H9 (cell line): Measurements from ENCODE around the gene RBM25. TPM values are rescaled to one million over a fixed set of nuclear protein-coding genes. Genes with fewer than 3 reads are reported as not detected.

Source experiments
- DNase-seq: peaks from one replicate; pipeline ENCODE4 v3.0.0-alpha.2; 2017
- H2AFZ ChIP-seq: one replicate; pipeline ENCODE4 v1.6.1; 2013; ENCODE audit warnings: mild to moderate bottlenecking, low read length, control low read depth, moderate library complexity
- H2AK5ac ChIP-seq: 2 replicates; pipeline ENCODE4 v1.6.1; 2013; ENCODE audit warnings: low read length, control low read depth, mixed read lengths; ENCODE audit not compliant: insufficient read length
- H2BK120ac ChIP-seq: one replicate; pipeline ENCODE4 v1.6.1; 2013; ENCODE audit warnings: low read depth, mild to moderate bottlenecking, low read length, control low read depth, inconsistent platforms; ENCODE audit not compliant: poor library complexity, severe bottlenecking
- H2BK12ac ChIP-seq: 2 replicates; pipeline ENCODE4 v1.6.1; 2013; ENCODE audit warnings: low read length, control low read depth, mixed read lengths, low read depth; ENCODE audit not compliant: insufficient read length
- H2BK15ac ChIP-seq: 2 replicates; pipeline ENCODE4 v1.6.1; 2013; ENCODE audit warnings: low read depth, low read length, control low read depth
- H2BK20ac ChIP-seq: one replicate; pipeline ENCODE4 v1.6.1; 2013; ENCODE audit warnings: low read depth, mild to moderate bottlenecking, low read length, control low read depth, inconsistent platforms; ENCODE audit not compliant: poor library complexity, severe bottlenecking
- H2BK5ac ChIP-seq: 2 replicates; pipeline ENCODE4 v1.6.1; 2013; ENCODE audit warnings: low read length, control low read depth, mixed read lengths; ENCODE audit not compliant: insufficient read length
- H3K14ac ChIP-seq: 2 replicates; pipeline ENCODE4 v1.6.1; 2013; ENCODE audit warnings: low read length, control low read depth; ENCODE audit not compliant: insufficient read depth
- H3K18ac ChIP-seq: 2 replicates; pipeline ENCODE4 v1.6.1; 2013; ENCODE audit warnings: low read depth, mild to moderate bottlenecking, mixed read lengths, low read length, control low read depth; ENCODE audit not compliant: insufficient read length
- H3K23ac ChIP-seq: 2 replicates; pipeline ENCODE4 v1.6.1; 2013; ENCODE audit warnings: low read length, control low read depth, mixed read lengths, low read depth; ENCODE audit not compliant: insufficient read length
- H3K23me2 ChIP-seq: 2 replicates; pipeline ENCODE4 v1.6.1; 2013; ENCODE audit warnings: low read depth, mild to moderate bottlenecking, mixed read lengths, low read length, control low read depth; ENCODE audit not compliant: insufficient read length, poor library complexity, severe bottlenecking
- H3K27ac ChIP-seq: 2 replicates; pipeline ENCODE4 v1.5.1; 2013; ENCODE audit warnings: low read length, control low read depth, mixed read lengths, low read depth; ENCODE audit not compliant: insufficient read length
- H3K27me3 ChIP-seq: 2 replicates; pipeline ENCODE4 v1.6.1; 2013; ENCODE audit warnings: low read length, control low read depth, inconsistent platforms; ENCODE audit not compliant: insufficient read depth
- H3K4ac ChIP-seq: 2 replicates; pipeline ENCODE4 v1.6.1; 2013; ENCODE audit warnings: low read depth, mild to moderate bottlenecking, control low read depth, inconsistent platforms, low read length, moderate library complexity
- H3K4me1 ChIP-seq: 2 replicates; pipeline ENCODE4 v1.6.1; 2013; ENCODE audit warnings: low read length, control low read depth, inconsistent platforms; ENCODE audit not compliant: insufficient read depth
- H3K4me2 ChIP-seq: 2 replicates; pipeline ENCODE4 v1.6.1; 2013; ENCODE audit warnings: low read length, control low read depth, mixed read lengths; ENCODE audit not compliant: insufficient read length, insufficient read depth
- H3K56ac ChIP-seq: 2 replicates; pipeline ENCODE4 v1.6.1; 2013; ENCODE audit warnings: low read depth, mild to moderate bottlenecking, mixed read lengths, low read length, control low read depth; ENCODE audit not compliant: insufficient read length
- H3K79me1 ChIP-seq: 2 replicates; pipeline ENCODE4 v1.6.1; 2013; ENCODE audit warnings: low read depth, mild to moderate bottlenecking, moderate library complexity, low read length, control low read depth, inconsistent platforms; ENCODE audit not compliant: insufficient read depth, poor library complexity, severe bottlenecking
- H3K79me2 ChIP-seq: 2 replicates; pipeline ENCODE4 v1.6.1; 2013; ENCODE audit warnings: low read length, control low read depth, inconsistent platforms; ENCODE audit not compliant: insufficient read depth
- H3K9ac ChIP-seq: 2 replicates; pipeline ENCODE4 v1.6.1; 2013; ENCODE audit warnings: low read length, control low read depth, mixed read lengths; ENCODE audit not compliant: insufficient read length; ENCODE audit errors: extremely low read depth
- H3K9me3 ChIP-seq: one replicate; pipeline ENCODE4 v1.6.1; 2013; ENCODE audit warnings: low read depth, low read length, inconsistent platforms; ENCODE audit not compliant: control insufficient read depth
- H3T11ph ChIP-seq: one replicate; pipeline ENCODE4 v1.6.1; 2013; ENCODE audit warnings: mild to moderate bottlenecking, low read length, control low read depth, inconsistent platforms
- H4K20me1 ChIP-seq: one replicate; pipeline ENCODE4 v1.6.1; 2013; ENCODE audit not compliant: control insufficient read depth, insufficient read length, insufficient read depth
- H4K5ac ChIP-seq: 2 replicates; pipeline ENCODE4 v1.6.1; 2013; ENCODE audit warnings: low read depth, mild to moderate bottlenecking, mixed read lengths, low read length, control low read depth; ENCODE audit not compliant: insufficient read length
- H4K8ac ChIP-seq: replicated peaks from 2 replicates; pipeline ENCODE4 v1.6.1; 2013; ENCODE audit warnings: low read length, control low read depth, mixed read lengths, low read depth; ENCODE audit not compliant: insufficient read length
- H4K91ac ChIP-seq: 2 replicates; pipeline ENCODE4 v1.6.1; 2013; ENCODE audit warnings: low read depth, mild to moderate bottlenecking, moderate library complexity, mixed read lengths, low read length, control low read depth; ENCODE audit not compliant: insufficient read length
- H3K27ac Mint-ChIP-seq, 3 experiments: 2 replicates in 2 of 3; 3 replicates in 1 of 3; pipeline ENCODE4 v1.8.0; 2020 to 2021; ENCODE audit warnings: mixed read lengths in 3 of 3, mild to moderate bottlenecking in 1 of 3, moderate library complexity in 1 of 3
- H3K27me3 Mint-ChIP-seq: 2 replicates; pipeline ENCODE4 v1.8.0; 2021; ENCODE audit warnings: low read depth, mild to moderate bottlenecking, moderate library complexity, mixed read lengths
- H3K36me3 Mint-ChIP-seq, 3 experiments: 2 replicates in 2 of 3; 3 replicates in 1 of 3; pipeline ENCODE4 v1.8.0; 2020 to 2021; ENCODE audit warnings: low read depth in 3 of 3, mixed read lengths in 3 of 3; ENCODE audit not compliant: insufficient read depth in 1 of 3
- H3K4me1 Mint-ChIP-seq, 2 experiments: 2 replicates each; pipeline ENCODE4 v1.8.0; 2020; ENCODE audit warnings: mixed read lengths in 2 of 2
- H3K4me3 Mint-ChIP-seq, 2 experiments: 2 replicates in 1 of 2; 3 replicates in 1 of 2; pipeline ENCODE4 v1.8.0; 2020 to 2021; ENCODE audit warnings: mild to moderate bottlenecking in 2 of 2, mixed read lengths in 2 of 2, moderate library complexity in 1 of 2
- H3K9me3 Mint-ChIP-seq, 2 experiments: 2 replicates in 1 of 2; 3 replicates in 1 of 2; pipeline ENCODE4 v1.8.0; 2020; ENCODE audit warnings: mild to moderate bottlenecking in 2 of 2, mixed read lengths in 2 of 2, moderate library complexity in 1 of 2
- WGBS: extraction: QIAGEN DNeasy Blood & Tissue Kit; methylation state at CpG from one replicate; pipeline ENCODE4 v1.1.7; 2013; ENCODE audit warnings: missing lambda C conversion rate, low lambda C conversion rate, mixed read lengths; ENCODE audit not compliant: insufficient read length; ENCODE audit errors: extremely low coverage; 5-methylcytosine and 5-hydroxymethylcytosine counted together
- total RNA-seq: library from RNA; stranded (reverse); gene quantifications from 2 replicates; pipeline ENCODE4 v1.2.1, GENCODE V29; 2021
- TF ChIP-seq, protein P1 (sequence below): fragments of 200-600 bp; sonication (generic); conservative IDR thresholded peaks from 3 replicates; pipeline ENCODE4 v1.8.0; 2021; ENCODE audit warnings: antibody characterized with exemption, mild to moderate bottlenecking

The RBM25 gene
- total RNA-seq, 1 experiment from 2014 or later = 138 TPM

- WGBS = no CpG with 5 or more reads among the region's 16 CpGs
- H3K79me2 ChIP-seq = peaks cover 1% of the 10 kb centered on the region; the same call in 1 of the 2 replicates
- peak overlapping the region; percentile 54 for H3K9ac ChIP-seq
- no peak overlapping the region for H2BK120ac ChIP-seq
- no peak overlapping the region for H4K8ac ChIP-seq
- H2AK5ac ChIP-seq = no peak overlapping the region
- H3K27ac Mint-ChIP-seq = peak overlapping the region in 1 of 3 experiments; percentile 100; a peak in 2 of 7 replicates
- H2BK20ac ChIP-seq = no peak overlapping the region
- no peak overlapping the region for H2BK5ac ChIP-seq
- H4K91ac ChIP-seq = no peak overlapping the region
- H3K18ac ChIP-seq = no peak overlapping the region
- H3T11ph ChIP-seq = no peak overlapping the region
- peaks cover 3% of the 10 kb centered on the region for H3K79me1 ChIP-seq
- peaks cover 13% of the 10 kb centered on the region for H3K23me2 ChIP-seq
- H3K4me1 ChIP-seq = no peaks in the 10 kb centered on the region; the same call in 1 of the 2 replicates
- no peaks in the 10 kb centered on the region for H3K9me3 ChIP-seq
- H3K23ac ChIP-seq = no peak overlapping the region
- no peak for DNase-seq
- no peak overlapping the region for H3K14ac ChIP-seq
- H2BK12ac ChIP-seq = no peak overlapping the region
- H3K4me2 ChIP-seq = peak overlapping the region; percentile 98
- H3K9me3 Mint-ChIP-seq = peaks cover 16 to 18% of the 10 kb centered on the region in 2 experiments
- H2AFZ ChIP-seq = peak overlapping the region; percentile 91
- no peak overlapping the region for H2BK15ac ChIP-seq
- peak overlapping the region; percentile 24 for H4K5ac ChIP-seq
- TF ChIP-seq, protein P1, sequence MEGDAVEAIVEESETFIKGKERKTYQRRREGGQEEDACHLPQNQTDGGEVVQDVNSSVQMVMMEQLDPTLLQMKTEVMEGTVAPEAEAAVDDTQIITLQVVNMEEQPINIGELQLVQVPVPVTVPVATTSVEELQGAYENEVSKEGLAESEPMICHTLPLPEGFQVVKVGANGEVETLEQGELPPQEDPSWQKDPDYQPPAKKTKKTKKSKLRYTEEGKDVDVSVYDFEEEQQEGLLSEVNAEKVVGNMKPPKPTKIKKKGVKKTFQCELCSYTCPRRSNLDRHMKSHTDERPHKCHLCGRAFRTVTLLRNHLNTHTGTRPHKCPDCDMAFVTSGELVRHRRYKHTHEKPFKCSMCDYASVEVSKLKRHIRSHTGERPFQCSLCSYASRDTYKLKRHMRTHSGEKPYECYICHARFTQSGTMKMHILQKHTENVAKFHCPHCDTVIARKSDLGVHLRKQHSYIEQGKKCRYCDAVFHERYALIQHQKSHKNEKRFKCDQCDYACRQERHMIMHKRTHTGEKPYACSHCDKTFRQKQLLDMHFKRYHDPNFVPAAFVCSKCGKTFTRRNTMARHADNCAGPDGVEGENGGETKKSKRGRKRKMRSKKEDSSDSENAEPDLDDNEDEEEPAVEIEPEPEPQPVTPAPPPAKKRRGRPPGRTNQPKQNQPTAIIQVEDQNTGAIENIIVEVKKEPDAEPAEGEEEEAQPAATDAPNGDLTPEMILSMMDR = no peak
- H3K4ac ChIP-seq = no peak overlapping the region
- H3K27me3 Mint-ChIP-seq = peaks cover 2% of the 10 kb centered on the region
- H4K20me1 ChIP-seq = no peaks in the 10 kb centered on the region
- peaks cover 19 to 27% (median 23%) of the 10 kb centered on the region in 3 experiments for H3K36me3 Mint-ChIP-seq
- no peak overlapping the region for H3K56ac ChIP-seq
- no peaks in the 10 kb centered on the region for H3K27me3 ChIP-seq
- peaks cover 7 to 11% of the 10 kb centered on the region in 2 experiments for H3K4me1 Mint-ChIP-seq
- peak overlapping the region; percentile 93 to 94 for H3K4me3 Mint-ChIP-seq
- H3K27ac ChIP-seq = no peak overlapping the region
Measured at GRCh38 chr14:73136085-73136386, 77.7 kb downstream of the RBM25 start.
